ENCODE measurements around the gene SP100.
A peak's percentile ranks its signal among the peaks of the same experiment; 100 is the strongest.

SP100 gene

DNA sequence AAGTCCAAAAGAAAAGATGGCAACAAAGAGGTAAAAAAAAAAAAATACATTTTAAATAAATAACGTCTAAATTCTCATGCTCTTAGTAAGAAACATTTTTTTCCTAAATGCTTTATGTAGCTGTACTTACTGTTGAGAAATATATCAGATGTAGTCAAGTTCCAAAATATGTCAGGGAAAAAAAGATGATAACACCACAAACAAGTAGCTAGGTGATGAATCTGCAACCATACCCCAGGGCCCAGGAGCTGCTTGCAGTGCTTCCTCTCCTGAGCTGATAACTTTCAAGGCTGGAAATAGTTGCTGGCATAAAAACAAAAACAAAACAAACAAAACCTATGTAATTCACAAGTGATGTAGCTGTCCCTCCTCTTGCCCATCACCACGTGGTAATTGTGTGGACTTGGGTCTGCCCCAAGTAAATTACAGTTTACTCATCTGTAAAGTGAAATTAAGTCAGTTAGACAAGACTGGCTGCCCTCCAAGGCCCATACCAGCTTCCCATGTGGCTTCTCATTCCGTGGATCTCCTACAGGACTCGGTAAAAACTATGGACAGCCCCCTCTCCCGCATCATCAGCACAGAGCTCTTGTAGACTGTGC lies 82.6 kb downstream of the SP100 start:
- no peak for DNase-seq (ENCODE audit: low read depth)
- TF ChIP-seq, protein P1, sequence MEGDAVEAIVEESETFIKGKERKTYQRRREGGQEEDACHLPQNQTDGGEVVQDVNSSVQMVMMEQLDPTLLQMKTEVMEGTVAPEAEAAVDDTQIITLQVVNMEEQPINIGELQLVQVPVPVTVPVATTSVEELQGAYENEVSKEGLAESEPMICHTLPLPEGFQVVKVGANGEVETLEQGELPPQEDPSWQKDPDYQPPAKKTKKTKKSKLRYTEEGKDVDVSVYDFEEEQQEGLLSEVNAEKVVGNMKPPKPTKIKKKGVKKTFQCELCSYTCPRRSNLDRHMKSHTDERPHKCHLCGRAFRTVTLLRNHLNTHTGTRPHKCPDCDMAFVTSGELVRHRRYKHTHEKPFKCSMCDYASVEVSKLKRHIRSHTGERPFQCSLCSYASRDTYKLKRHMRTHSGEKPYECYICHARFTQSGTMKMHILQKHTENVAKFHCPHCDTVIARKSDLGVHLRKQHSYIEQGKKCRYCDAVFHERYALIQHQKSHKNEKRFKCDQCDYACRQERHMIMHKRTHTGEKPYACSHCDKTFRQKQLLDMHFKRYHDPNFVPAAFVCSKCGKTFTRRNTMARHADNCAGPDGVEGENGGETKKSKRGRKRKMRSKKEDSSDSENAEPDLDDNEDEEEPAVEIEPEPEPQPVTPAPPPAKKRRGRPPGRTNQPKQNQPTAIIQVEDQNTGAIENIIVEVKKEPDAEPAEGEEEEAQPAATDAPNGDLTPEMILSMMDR (IDR thresholded peaks at IDR 0.05; ENCODE audit: insufficient read depth, low read depth, low read length, missing control alignments): no peak
- no peak overlapping the region for H3K4me3 ChIP-seq (ENCODE audit: low read length)

GRCh38 chr2:230502593-230502992 lies 86.6 kb downstream of the SP100 start:
- TF ChIP-seq, protein P1 (IDR thresholded peaks at IDR 0.05; ENCODE audit: insufficient read depth, low read depth, low read length, missing control alignments): no peak
- H3K4me3 ChIP-seq (ENCODE audit: low read length): no peak overlapping the region
- DNase-seq (ENCODE audit: low read depth): no peak

DNA sequence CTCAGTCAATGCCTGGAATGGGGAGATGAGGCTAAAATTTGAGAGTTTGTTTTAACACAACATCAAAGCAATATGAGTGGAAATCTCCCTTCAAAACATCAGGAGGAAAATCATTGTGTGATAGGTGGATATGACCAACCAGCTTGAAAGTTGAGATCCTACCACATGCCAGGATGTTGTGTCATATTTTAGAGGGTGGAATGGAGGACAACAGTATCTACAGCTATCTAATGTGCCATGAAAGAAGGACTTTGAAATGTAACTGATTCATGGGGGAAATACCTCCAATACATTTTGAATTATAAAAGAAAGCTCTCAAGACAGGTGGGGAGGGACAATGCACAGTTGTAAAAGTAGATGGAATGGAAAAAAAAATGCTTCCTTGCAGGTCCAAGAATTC lies 87.8 kb downstream of the SP100 start:
- TF ChIP-seq, protein P1 (IDR thresholded peaks at IDR 0.05; ENCODE audit: insufficient read depth, low read depth, low read length, missing control alignments): no peak
- no peak for DNase-seq (ENCODE audit: low read depth)
- H3K4me3 ChIP-seq (ENCODE audit: low read length): no peak overlapping the region

DNA sequence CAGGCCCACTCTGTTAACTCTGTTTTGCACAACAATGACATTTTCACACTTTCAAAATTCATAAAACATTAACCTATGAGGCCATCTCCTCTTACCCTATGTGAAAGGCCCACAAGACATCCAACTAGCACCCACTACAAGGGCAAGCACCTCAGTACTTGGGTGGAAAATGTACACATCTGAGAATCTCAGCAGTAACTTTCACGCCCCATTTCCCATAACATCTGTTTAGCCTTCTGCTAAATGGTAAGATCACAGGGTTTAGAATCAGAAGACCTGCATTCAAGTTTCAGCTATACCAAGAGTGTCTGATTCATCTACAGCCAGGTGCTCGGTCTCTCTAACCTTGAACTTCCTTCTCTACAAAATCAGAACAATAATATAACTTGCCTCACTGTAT lies 89.2 kb downstream of the SP100 start:
- no peak overlapping the region for H3K4me3 ChIP-seq (ENCODE audit: low read length)
- TF ChIP-seq, protein P1 (IDR thresholded peaks at IDR 0.05; ENCODE audit: insufficient read depth, low read depth, low read length, missing control alignments): no peak

GRCh38 chr2:230512955-230513748 lies 97.2 kb downstream of the SP100 start:
- DNase-seq (ENCODE audit: low read depth): peak; percentile 19

More for the DNA sequence above, 89.2 kb downstream of the SP100 start:
- DNase-seq (ENCODE audit: low read depth): no peak

DNA sequence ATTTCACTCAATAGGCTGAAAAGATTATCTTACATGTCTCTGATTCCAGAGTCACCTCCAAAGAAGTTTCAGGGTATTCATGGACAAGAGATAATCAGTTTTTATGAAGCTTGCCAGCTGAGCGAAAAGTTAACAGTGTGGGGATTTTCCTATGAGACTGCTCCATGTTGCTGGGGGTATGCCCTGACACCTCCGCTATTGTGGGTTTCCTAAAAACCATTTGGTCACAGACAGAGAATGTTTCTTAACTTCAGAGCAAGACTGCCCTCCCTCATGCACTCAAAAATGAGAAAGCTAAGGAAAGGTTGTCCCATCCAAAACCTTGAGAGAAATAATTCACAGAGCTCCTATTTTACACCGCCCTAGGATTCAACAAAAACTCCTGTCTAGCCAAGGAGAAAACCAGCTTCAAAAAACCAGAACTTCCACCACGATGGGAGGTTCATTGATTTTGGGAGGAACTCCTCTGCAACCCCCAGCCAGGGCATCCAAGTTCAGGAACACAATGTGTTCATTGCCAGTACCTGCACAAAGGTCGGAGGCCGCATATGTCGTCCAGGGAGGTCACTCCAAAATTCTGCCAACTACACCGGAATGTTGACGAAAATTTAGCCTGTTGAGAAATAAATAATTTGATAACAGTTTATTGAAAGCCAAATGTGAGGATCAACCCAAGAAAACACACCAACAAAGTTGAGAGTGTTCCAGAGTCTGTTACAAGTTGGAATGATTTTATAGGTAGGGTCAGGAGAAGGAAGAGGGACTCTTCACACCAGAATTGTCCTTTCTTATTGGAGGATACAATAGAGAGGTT lies 104.3 kb downstream of the SP100 start:
- TF ChIP-seq, protein P1 (IDR thresholded peaks at IDR 0.05; ENCODE audit: insufficient read depth, low read depth, low read length, missing control alignments): no peak
- H3K4me3 ChIP-seq (ENCODE audit: low read length): no peak overlapping the region
- no peak for DNase-seq (ENCODE audit: low read depth)

More at GRCh38 chr2:230512955-230513748, 97.2 kb downstream of the SP100 start:
- TF ChIP-seq, protein P1 (IDR thresholded peaks at IDR 0.05; ENCODE audit: insufficient read depth, low read depth, low read length, missing control alignments): no peak
- no peak overlapping the region for H3K4me3 ChIP-seq (ENCODE audit: low read length)
